Measurements from ENCODE around the gene TRIM59.

Gene TRIM59

DNA sequence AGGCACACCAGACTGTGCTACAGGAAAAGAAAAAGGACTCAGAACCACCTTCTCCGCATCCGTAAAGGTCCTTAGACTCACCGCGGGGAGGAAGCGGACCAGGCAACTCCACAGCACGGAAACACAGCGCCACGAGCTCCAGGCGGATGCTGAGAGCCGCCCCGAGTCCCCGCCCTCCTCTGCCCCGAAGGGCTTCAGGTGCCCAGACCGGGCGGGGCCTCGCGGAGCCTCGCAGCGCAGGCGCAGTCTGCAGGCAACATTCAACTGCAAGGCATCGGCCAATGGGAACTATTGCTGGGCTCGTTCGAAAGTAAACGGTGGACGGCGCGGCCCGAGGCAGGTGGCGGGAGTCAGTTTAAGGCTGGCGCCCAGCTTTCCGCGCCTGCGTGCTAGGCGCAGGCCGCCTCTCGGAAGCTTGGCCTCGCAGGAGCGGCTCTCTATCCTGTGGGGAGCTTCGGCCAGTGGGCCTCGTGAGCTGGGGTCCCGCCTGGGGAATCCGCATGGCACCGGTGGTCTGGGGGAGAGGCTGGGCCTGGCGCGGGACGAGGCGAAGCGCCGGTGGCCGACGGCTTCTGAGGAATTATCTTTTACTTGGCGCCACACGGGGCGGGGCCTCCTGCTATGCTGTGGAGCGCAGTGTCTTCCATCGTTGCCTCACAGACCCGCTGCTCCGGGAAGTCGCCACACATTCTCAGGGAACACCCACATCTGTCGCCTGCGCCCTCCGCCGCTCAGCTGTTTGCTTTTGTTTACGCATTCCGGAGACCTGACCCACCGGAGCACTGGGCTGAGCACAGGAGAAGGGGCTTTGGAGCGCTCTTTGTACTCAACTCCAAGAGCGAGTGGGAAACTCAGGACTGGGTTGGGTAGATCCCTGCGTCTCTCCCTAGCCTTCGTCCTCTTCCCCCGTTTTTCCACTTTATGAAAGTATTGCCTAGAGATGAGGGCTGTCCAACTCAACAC lies at the start of gene TRIM59:
TRIM59 (minus strand) TSS at position 151 of the 963 bp plus-strand sequence. CDS start 10,603 bp downstream, outside the sequence.
- DNase-seq: peak; percentile 98 to 99

- DNase-seq: no peak
Observed at GRCh38 chr3:160498202-160498601, 48.6 kb upstream of the TRIM59 start.

GRCh38 chr3:160490166-160490565 lies 40.6 kb upstream of the TRIM59 start:
- no peak for DNase-seq

- DNase-seq: peak in 1 of 2 donors; percentile 42
Observed at GRCh38 chr3:160486459-160486869, 36.9 kb upstream of the TRIM59 start.

- no peak for DNase-seq
Observed at GRCh38 chr3:160482796-160483195, 33.2 kb upstream of the TRIM59 start.

DNA sequence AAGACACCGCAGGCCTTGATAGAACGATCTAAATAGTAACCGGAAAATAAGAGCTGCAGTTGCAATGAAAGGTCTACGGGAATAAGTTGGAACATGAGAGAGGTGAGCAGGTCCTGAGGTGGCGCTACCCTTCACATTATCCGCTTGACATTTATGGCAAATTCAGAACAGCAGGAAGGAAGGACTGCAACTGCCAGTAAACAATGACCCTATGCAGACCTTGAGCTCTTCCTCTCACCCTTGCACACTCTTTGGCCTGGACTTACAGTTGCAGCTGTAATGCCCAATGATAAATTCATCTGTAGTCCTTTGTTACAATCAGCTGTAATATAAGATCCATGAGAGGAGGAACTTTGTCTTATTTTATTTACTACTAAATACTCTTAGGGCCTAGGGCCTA lies 32.3 kb upstream of the TRIM59 start:
- DNase-seq: no peak

- no peak for DNase-seq
Observed at GRCh38 chr3:160480931-160481330, 31.3 kb upstream of the TRIM59 start.

DNA sequence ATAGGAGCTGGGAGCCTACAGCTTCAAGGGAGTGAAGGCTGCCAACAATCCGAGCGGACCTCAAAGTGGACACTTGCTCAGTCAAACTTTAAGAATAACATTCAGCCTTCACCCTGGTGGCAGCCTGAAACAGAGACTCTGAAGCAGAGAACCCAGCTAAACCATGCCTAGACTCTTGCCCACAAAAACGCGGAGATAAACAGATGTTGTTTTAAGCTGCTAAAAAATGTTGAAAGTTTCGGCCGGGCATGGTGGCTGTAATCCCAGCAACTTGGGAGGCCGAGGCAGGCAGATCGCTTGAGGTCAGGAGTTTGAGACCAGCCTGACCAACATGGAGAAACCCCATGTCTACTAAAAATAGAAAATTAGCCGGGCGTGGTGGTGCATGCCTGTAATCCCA lies 29.8 kb upstream of the TRIM59 start:
- no peak for DNase-seq

GRCh38 chr3:160478338-160478737 lies 28.8 kb upstream of the TRIM59 start:
- no peak for DNase-seq

- DNase-seq: no peak
Observed at GRCh38 chr3:160477750-160478149, 28.2 kb upstream of the TRIM59 start.

DNA sequence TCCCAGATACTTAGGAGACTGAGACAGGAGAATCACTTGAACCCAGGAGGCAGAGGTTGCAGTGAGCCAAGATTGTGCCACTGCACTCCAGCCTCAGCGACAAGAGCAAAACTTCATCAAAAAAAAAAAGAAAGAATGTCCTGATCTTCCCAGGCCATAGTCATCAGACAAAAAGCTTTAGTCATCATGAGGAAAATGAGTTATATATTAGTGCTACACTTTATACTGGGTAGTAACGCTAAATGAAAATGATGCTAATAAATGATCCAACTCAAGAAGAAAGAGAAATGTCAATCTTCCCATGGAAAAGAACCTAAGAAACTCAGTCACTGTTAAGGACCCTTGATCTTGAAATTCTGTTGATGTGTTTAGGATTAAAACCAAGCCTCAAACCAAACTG lies 26.3 kb upstream of the TRIM59 start:
- no peak for DNase-seq

DNA sequence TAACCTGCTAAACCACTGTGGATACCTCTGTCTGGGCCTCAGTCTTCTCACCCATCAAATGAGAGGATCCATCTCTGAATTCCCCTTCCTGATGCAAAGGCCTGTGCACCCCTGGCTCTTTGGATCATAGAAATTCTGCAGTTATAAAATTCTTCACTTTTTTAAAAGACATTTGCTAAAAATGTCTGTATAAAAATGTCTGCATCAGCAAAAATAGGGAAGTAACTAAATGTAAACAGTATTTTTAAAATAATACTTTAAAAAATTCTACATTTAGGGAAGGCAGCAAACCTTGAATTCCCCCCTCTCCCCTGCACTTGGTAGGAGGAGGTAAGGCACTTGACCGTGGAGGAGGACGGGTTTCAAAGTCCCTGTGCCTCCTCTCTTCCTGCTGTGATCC lies 25.6 kb upstream of the TRIM59 start:
- no peak for DNase-seq

GRCh38 chr3:160474416-160474838 lies 24.8 kb upstream of the TRIM59 start:
- DNase-seq: no peak

GRCh38 chr3:160473978-160474377 lies 24.4 kb upstream of the TRIM59 start:
- no peak for DNase-seq

DNA sequence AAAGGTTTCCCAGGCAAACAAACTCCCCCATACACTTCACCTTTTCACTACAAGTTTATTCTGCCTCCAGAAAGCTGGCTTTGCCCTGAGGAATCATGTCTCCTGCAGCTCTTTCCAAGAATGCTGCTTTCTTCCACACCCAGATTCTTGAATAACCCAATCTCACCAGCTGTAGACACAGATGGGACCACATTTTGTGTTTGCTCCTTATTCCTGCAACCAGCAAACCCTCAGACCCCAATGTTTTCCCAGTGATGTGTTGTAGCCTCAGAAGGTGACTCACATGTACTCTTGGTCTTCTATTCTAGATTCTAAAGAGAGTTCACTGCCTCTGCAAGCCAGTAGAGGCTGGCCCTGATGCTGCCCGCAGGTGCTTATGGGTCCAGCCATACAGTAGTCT lies 23.6 kb upstream of the TRIM59 start:
- DNase-seq: no peak

GRCh38 chr3:160472344-160472743 lies 22.8 kb upstream of the TRIM59 start:
- no peak for DNase-seq

DNA sequence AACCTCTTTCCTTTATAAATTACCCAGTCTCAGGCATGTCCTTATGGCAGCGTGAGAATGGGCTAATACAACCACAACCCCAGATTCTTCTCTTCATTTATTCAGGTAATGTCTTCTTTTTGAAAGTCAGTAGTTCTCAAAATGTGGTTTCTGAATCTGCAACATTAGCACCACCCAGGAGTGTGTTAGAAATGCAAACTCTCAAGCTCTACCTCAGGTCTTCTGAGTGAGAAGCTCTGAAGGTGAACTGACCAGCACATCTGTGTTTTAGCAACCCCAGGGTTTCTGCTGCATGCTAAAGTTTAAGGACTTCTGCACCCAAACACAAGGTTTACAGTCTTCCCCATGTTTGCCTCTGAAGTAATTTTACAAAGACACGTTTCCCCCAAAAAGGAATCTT lies 22.3 kb upstream of the TRIM59 start:
- DNase-seq: no peak

DNA sequence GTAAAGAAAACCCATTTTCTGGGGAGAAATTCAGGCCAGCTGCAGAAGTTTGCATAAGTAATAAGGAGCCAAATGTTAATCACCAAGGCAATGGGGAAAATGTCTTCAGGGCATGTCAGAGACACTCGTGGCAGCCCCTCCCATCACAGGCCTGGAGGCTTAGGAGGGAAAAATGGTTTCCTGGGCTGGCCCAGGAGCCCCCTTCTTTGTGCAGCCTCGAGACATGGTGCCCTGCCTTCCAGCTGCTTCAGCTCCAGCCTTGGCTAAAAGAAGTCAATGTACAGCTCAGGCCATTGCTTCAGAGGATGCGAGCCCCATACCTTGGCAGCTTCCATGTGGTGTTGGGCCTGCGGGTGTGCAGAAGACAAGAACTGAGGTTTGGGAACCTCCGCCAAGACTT lies 20.6 kb upstream of the TRIM59 start:
- DNase-seq: no peak

GRCh38 chr3:160464971-160465370 lies 15.4 kb upstream of the TRIM59 start:
- no peak for DNase-seq

GRCh38 chr3:160464321-160464720 lies 14.7 kb upstream of the TRIM59 start:
- DNase-seq: no peak

- no peak for DNase-seq
Observed at GRCh38 chr3:160460033-160460432, 10.4 kb upstream of the TRIM59 start.

- DNase-seq: no peak
Observed at GRCh38 chr3:160459450-160459970, 9.9 kb upstream of the TRIM59 start.

- DNase-seq: no peak
Observed at GRCh38 chr3:160458151-160458550, 8.6 kb upstream of the TRIM59 start.

DNA sequence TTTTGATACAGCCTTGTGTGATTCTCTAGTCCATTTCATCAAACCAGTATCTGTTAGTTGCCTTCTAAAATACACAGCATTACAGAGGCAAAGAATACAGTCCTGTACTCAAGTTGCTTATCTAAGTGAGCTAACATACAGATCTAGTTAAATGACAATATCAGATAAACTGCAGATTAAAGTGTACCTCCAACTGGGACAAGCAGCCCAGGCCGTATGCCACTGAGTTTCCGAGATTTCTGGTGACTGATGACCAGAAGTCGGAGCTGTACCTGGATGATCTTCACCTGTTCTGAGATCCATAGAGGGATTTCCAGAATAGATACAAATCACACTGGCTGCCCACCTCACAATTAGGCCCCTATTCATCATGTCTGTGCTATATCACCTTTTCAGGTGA lies 6.3 kb upstream of the TRIM59 start:
- no peak for DNase-seq

Measured in CD4-positive, alpha-beta T cell treated with Interleukin-1 beta for 1 hour (primary cell).